Measurements from ENCODE around the gene GSX2. TPM values are rescaled to one million over a fixed set of nuclear protein-coding genes. Genes with fewer than 3 reads are reported as not detected.

Gene GSX2
- total and polyA plus RNA-seq, 2 of the 8 experiments (the other 6 are each of a cell fraction or from before 2014, with no cell fraction given) = not detected

GRCh38 chr4:54090404-54090803 is 9.6 kb upstream of the GSX2 start:
- no peak overlapping the region for H2BK12ac ChIP-seq (ENCODE audit: low read depth, low read length)
- no peak overlapping the region for H2AFZ ChIP-seq (ENCODE audit: low read length)
- no peak overlapping the region for H2BK20ac ChIP-seq (ENCODE audit: low read length)
- POLR2A ChIA-PET (ENCODE audit: partially characterized antibody) = interaction anchor here (1.1 kb wide), 1 partner anchor 135 kb away, joined by 3 read pairs; no protein-coding TSS in a partner anchor
- peaks cover 6 to 10% of the 10 kb centered on the region in 2 experiments for H4K20me1 ChIP-seq (replicated peaks in 1 of 2; ENCODE audit: control insufficient read depth in 1 of 2, insufficient read depth in 2 of 2, low read length in 2 of 2)
- CTCF ChIA-PET (ENCODE audit: partially characterized antibody) = interaction anchor here (0.9 to 9.8 kb wide), 4 partner anchors 16 to 161 kb away, joined by 3 to 62 read pairs (median 5); no protein-coding TSS in a partner anchor
- H3K56ac ChIP-seq (replicated peaks; ENCODE audit: insufficient read length, low read depth, low read length) = no peak overlapping the region
- no peak overlapping the region for H2BK5ac ChIP-seq (ENCODE audit: low read depth, low read length)
- H3K4me2 ChIP-seq (ENCODE audit: insufficient read depth in 1 of 2, low read depth in 2 of 2, low read length in 2 of 2) = peak overlapping the region in 1 of 2 experiments; percentile 98; a peak in 1 of 4 replicates
- no peak for DNase-seq (ENCODE audit: low read depth in 1 of 2, low spot score in 2 of 2)
- H3K36me3 ChIP-seq (ENCODE audit: control insufficient read depth in 2 of 4, insufficient read depth in 4 of 4, low read length in 3 of 4) = no peaks in the 10 kb centered on the region
- no peaks in the 10 kb centered on the region for H3K9me3 ChIP-seq (ENCODE audit: insufficient read depth in 2 of 2, low read depth in 1 of 2, low read length in 1 of 2)
- no peaks in the 10 kb centered on the region for H3K79me2 ChIP-seq (ENCODE audit: control insufficient read depth in 1 of 2, insufficient read depth in 2 of 2, low read length in 2 of 2)
- H3K23ac ChIP-seq (ENCODE audit: insufficient read length) = no peak overlapping the region
- 0 out of 2 replicates have a peak overlapping the region, but pooled peaks have one; percentile 1 for H2AK5ac ChIP-seq (ENCODE audit: low read depth, low read length)
- FAIRE-seq = no peak
- peaks cover 6% of the 10 kb centered on the region; the same call in 1 of the 2 replicates for H3K23me2 ChIP-seq (ENCODE audit: low read depth, low read length)
- no peak overlapping the region for H3K27ac ChIP-seq (ENCODE audit: low read depth, low read length)
- H3K79me1 ChIP-seq (ENCODE audit: low read depth, low read length) = no peaks in the 10 kb centered on the region
- H3K4me1 ChIP-seq (replicated peaks in 1 of 4; ENCODE audit: control insufficient read depth in 3 of 4, insufficient read depth in 4 of 4, low read length in 3 of 4) = peaks cover 14 to 26% (median 17%) of the 10 kb centered on the region in 4 experiments
- H3K9ac ChIP-seq (replicated peaks in 1 of 4; ENCODE audit: extremely low read depth in 1 of 4, low read depth in 3 of 4, low read length in 3 of 4) = no peak overlapping the region
- no peak overlapping the region for H4K8ac ChIP-seq (ENCODE audit: extremely low read depth, insufficient read depth, low read length)
- H2BK120ac ChIP-seq (replicated peaks; ENCODE audit: low read depth, low read length) = no peak overlapping the region
- TF ChIP-seq ATF3 (IDR thresholded peaks at IDR 0.05; ENCODE audit: insufficient read depth, low read depth, low read length) (no peak), SP1 (IDR thresholded peaks at IDR 0.05; ENCODE audit: low read depth, low read length) (no peak), TEAD4 (IDR thresholded peaks at IDR 0.05; ENCODE audit: low read depth, low read length) (no peak), SP4 (IDR thresholded peaks at IDR 0.05; ENCODE audit: low read length) (no peak), FOSL1 (IDR thresholded peaks at IDR 0.05; ENCODE audit: insufficient read depth, low read depth, low read length) (no peak), JUND (IDR thresholded peaks at IDR 0.05; ENCODE audit: low read length) (no peak)
- 80% methylated on average over 8 of the region's 8 CpGs; no CpG with 5 or more reads in 1 of the 2 experiments for WGBS, 2 experiments (ENCODE audit: extremely low coverage in 1 of 2, insufficient coverage in 1 of 2, insufficient read length in 1 of 2, insufficient replicate concordance in 2 of 2, low coverage in 1 of 2, low lambda C conversion rate in 2 of 2, missing lambda C conversion rate in 1 of 2)
- H3K14ac ChIP-seq (ENCODE audit: insufficient read length) = no peak overlapping the region
- no peak overlapping the region for H3K18ac ChIP-seq (ENCODE audit: extremely low read depth, low read length)
- H3K4me3 ChIP-seq (ENCODE audit: extremely low read depth in 1 of 4, insufficient read depth in 2 of 4, low read depth in 3 of 4, low read length in 4 of 4) = no peak overlapping the region
- peaks cover 37 to 58% (median 54%) of the 10 kb centered on the region in 4 experiments for H3K27me3 ChIP-seq (replicated peaks in 1 of 4; ENCODE audit: control insufficient read depth in 3 of 4, extremely low read depth in 1 of 4, insufficient read depth in 3 of 4, low read length in 3 of 4)
- H2BK15ac ChIP-seq (ENCODE audit: low read length) = no peak overlapping the region
- no peak overlapping the region for H4K91ac ChIP-seq (replicated peaks; ENCODE audit: insufficient read length, low read length)
- no peak overlapping the region for H4K5ac ChIP-seq (ENCODE audit: insufficient read length, low read depth, low read length)
- no peak overlapping the region for H3K4ac ChIP-seq (replicated peaks; ENCODE audit: insufficient read length, low read depth, low read length)

Data from H1 (cell line).